NCI-H1105 treated with DMSO at 0.1 percent for 48 hours (cell line): ENCODE results near the gene ARHGAP15.
A peak's percentile ranks its signal among the peaks of the same experiment; 100 is the strongest.
"Not testable (repeated sequence)": the region's sequence is repeated elsewhere in the genome, so short reads cannot be mapped to it uniquely, and the experiment has no call there.

Experiments
- DNase-seq: peaks from one replicate; lab custom pipeline; 2025; lab: John Stamatoyannopoulos, UW

The ARHGAP15 gene

DNA sequence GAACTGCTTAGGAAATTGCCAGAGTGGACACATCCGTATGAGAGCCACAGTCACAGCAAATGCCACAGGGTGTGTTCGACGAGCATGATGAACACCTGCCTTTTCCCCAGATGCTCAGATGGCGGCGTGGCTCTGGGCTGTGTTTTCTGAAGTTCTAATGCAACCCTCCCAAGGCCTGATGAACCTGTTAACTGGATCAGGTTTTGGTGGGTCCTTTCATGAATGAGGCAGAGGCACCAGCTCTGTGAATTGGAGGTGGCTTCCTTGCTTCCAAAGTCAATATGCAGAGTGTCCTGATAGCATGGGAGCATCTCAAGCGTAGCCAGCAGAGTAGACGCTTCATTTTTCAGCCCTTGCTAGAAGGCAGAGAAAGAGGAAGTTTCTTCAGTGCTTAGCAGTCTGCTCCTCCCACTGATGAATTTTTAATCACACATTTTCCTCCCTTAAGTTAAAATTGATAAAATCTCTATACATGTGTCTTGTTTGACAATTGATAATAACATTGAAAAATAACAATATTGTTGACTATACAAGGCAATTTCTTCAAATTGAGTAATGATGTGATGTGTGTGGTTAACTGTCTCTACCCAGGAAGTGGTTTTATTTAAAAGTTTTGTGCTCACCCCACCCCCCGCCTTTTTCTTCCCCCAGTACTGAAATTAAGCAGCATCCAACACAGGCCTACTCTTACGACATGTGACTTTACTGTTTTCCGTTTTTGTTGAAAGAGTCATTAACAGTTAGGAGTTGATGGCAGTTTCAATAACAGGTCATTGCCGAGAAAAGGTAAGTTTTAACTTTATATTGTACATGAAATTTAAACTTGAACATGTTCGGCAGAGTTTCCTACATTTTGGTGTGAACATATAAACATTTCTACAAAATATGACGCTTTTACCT lies at the start of gene ARHGAP15:
Gene ARHGAP15 (plus strand): TSS at position 739 of the 900 bp plus-strand sequence.
- DNase-seq, result no peak

DNA sequence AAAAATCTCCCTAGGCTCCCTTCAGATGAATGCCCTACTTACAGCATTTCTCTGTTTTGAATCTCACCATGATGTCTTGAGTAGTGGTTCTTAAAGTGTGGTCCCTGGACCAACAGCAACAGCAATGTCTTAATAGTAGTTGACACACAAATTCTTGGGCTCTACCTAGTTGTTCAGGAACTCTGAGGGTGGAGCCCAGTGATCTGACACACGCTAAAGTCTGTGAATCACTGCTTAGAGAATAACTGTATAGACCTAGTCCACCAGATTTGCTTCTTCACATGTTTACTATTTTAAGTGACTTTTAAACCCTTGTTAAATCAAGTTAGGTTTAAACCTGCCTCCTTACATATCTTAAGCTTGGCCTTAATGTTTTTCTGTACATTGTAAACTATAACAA lies 47.6 kb upstream of the ARHGAP15 start:
- DNase-seq, result no peak

DNA sequence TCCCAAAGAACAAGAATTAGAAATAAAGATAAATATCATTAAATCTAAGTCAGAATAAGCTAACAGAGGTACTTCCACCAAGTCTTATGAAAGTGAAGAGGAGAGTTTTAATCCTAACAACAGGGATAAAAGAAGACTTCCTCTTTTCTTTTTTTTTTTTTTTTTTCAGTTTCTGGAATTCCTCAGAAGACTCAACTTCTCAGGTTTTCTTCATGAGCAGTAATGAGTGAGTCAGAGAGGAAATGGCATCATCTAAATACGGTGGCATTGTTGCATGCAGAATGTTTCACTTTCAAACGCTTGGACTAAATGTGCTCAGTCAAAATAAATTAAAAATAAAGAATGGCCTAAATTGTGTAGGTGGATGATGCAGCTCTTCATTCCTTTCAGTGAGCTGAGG lies 45.6 kb upstream of the ARHGAP15 start:
- no peak for DNase-seq

DNA sequence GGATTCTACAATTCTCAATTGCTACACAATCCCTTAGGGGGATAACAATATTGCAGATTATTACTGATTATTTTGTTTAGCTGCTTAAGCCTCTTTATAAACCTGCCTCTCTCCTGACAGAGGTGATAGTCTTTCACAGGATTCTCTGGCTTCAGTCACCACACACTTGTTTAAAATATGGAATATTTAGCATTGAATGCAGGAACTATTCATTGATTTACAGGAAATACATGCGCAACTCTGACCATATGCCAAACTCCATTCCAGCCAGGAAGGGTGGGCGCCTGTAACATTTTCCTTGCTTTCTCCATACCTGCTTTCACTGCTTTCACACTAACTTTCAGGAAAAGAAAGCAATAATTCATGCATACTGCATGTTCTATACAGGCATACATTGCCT lies 44.8 kb upstream of the ARHGAP15 start:
- no peak for DNase-seq

DNA sequence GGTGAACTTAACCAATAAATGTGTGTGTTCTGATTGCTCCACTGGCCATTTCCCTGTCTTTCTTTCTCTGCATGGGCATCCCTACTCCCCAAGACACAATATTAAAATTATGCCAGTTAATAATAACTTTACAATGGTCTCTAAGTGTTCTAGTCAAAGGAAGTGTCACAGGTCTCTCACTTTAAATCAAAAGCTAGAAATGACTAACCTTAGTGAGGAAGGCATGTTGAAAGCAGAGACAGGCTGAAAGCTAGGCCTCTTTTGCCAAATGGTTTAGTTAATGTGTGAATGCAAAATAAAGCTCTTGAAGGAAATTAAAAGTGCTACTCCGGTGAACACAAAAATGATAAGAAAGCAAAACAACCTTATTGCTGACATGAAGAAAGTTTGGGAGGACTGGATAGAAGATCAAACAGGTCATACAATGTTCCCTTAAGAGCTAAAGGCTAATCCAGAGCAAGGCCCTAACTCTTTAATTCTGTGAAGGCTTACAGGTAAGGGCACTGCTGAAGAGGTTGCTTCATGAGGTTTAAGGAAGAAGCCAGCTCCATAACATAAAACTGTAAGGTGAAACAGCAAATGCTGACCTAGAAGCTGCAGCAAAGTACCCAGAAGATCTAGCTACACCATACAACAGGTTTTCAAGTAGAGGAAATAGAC lies 44.0 kb upstream of the ARHGAP15 start:
- DNase-seq, result no peak

DNA sequence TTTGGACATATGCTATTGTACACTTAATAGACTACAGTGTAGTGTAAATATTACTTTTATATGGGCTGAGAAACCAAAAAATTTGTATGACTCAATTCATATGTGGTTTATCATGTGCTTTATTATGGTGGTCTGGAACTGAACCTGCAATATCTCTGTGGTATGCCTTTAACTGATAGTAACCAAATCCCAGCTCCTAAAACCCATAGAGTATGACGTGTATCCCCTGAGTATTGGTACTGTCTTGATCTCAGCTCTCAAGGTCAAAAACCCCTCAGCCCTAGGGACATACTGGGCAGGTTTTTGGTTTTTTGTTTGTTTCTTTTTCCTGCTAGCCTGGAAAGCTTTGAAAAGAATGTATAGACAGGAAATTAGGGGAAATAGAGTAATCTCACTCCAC lies 42.2 kb upstream of the ARHGAP15 start:
- no peak for DNase-seq

DNA sequence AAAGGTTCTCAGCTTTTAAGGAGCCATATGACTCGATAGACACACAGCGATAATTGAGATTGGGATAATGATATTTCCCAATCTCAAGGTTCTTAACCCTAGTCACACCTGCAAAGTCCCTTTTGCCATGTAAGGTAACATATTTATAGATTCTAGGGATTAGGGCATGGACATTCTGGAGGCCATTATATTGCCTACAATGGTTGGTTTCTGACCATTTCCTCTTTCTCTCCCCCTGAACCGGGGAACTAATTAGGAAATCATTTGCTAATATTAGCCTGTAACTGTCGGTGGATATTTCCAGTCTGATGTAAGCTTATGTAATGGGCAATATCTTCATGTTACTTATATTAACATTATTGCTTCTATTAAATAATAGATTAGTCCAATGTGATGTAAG lies 40.8 kb upstream of the ARHGAP15 start:
- no peak for DNase-seq

DNA sequence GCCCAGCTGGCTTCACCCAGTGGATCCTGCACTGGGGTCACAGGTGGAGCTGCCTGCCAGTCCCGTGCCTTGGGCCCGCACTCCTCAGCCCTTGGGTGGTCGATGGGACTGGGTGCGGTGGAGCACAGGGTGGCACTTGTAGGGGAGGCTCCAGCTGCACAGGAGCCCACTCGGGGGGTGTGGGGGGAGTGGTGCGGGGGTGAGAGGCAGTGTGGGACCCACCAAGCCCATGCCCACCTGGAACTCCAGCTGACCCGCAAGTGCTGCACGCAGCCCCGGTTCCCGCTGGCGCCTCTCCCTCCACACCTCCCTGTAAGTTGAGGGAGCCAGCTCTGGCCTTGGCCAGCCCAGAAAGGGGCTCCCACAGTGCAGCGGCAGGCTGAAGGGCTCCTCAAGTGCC lies 39.7 kb upstream of the ARHGAP15 start:
- DNase-seq, result not testable (repeated sequence)

DNA sequence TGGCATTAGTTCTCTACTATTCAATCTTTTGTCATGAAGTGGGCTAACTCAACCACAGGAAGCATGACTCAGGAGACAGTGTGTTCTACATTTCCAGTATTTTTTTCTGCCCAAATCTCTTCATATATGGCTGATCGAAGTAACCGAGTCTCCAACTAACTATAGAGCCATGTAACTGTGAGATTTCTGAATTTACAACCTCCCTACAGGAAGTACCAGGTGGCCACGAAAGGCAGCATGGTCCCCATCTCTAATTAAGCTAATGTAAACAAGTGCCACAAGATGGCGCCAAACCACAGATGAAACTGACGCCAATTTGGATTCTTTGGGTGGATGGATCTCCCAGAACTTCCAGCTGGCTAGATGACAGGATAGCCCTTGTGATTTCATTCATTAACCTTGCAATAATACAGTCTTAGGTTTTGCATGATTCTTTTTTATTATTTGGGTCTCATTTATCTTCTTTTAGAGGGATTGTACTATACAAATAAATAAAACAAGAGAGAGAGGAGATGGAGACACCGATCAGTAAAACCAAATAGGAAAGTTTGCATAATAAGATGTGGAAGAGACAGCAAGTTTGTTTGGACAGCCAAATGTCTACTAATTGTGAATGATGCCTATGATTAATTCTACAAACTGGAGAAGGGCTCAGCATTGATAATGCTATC lies 18.3 kb upstream of the ARHGAP15 start:
- DNase-seq, result peak; percentile 61

DNA sequence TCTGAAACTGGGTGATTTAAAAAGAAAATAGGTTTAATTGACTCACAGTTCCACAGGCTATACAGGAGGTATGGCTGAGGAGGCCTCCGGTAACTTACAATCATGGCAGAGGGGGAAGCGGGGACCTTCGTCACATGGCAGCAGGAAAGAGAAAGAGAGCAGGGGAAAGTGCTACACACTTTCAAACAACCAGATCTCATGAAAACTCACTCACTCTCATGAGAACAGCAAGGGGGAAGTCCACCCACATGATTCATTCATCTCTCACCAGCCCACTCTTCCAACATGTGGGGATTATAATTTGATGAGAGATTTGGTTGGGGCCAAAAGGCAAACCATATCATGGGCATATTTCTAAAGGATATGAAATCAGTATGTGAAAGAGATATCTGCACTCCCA lies 12.0 kb upstream of the ARHGAP15 start:
- no peak for DNase-seq

DNA sequence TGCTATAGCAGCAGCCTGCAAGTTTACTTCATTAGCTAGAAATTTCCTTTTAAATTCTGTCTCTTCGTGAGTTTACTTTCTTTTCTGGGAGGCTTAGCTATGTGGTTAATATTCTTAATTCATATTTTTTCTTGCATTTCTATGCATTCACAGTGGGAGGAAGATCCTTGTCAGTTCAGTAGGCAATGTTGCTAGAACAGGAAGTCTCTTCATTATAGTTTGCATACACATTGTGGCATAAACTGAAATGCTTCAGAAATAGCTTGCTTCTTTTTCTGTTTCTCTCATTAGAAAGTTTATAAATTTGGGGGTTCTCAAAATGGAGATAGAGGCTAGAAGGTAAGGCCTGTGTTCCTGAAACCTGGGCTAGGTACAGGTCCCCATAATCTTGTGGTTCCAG lies 8.1 kb upstream of the ARHGAP15 start:
- DNase-seq, result no peak

DNA sequence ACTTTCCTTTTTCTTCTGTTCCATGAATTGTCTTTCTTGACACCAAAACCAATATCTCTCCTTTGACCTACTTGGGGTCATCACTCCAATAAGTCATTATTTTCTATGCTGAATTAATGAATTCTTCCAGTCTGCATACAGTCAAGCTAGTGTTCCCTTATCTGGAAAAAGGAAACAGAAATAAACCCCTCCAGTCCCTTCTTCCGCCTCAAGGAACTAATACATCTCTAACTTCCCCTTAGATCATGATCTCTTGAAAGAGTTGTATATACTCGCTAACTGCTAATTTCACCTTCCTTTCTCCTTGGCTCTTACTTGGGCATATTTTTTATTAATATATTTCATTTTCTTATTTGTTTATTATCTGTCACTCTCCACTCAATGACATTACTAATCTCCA lies 7.3 kb upstream of the ARHGAP15 start:
- no peak for DNase-seq

DNA sequence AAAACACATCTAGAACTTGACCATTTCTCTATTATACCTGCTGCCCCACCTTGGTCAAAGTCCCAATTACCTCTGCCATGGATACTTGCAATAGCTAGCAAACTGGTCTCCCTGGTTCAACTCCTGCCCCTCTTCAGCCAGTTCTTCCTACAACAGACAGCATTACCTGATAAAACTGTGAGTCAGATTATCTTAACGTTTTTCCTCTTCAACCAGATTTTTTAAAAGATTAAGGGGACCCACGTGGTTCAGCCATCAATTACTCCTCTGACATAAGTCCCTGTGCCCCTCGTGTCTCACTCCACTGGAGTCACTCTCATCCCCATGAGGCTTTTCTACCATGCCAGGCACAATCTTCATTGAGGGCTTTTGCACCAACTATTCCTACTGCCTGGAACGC lies 5.3 kb upstream of the ARHGAP15 start:
- DNase-seq, result no peak

DNA sequence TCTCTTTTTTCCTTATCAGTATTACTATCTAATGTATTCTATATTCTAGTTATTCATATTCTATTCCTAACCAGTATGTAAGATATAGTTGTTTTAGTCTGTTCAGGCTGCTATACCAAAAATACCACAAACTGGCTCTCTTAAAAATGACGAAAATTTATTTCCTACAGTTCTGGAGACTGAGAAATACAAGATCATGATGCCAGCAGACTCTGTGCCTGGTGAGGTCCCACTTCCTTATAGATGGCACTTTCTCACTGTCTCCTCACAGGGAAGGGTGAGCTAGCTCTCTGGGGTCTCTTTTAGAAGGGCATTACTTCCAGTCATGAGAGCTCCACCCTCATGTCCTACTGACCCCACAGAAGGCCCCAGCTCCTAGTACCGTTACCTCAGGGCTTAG lies 4.8 kb upstream of the ARHGAP15 start:
- DNase-seq, result no peak

DNA sequence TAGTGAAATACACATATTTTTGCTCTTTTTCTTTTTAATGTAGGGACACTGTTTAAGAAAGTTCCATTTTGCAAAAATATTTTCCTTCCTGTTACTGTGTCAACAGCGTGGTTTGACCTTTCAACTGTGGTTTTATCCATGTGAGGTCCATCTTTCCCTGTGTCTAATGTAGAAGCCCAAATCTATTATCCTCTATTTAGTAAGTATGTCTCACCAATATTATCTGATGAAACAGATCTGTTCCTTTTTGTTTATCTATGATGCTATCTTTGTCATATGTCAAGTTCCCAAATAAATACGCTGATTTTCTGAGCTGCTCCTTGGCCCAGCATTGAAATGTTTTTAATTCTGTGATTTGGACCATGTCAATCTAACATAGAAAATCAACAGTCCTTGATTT lies 3.5 kb upstream of the ARHGAP15 start:
- no peak for DNase-seq

DNA sequence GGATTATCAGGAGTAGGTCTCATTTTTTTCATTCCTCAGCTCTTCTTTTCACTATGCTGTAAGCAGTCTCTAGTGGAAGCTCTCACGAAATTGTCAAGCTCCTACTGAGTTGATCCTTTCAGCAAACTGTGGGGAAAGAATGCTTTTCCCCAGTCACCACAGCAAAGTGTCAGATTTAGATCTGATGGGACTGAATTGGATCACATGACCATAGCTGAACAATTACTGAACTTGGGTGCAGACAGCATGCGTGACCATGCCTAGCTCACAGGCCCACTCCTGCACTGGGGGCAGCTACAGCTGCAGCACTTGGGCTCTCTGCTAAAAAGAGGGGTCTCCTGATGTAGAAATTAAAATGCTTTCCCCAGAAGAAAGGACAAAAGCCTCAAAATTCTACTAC lies 3.1 kb downstream of the ARHGAP15 start:
- DNase-seq, result no peak

DNA sequence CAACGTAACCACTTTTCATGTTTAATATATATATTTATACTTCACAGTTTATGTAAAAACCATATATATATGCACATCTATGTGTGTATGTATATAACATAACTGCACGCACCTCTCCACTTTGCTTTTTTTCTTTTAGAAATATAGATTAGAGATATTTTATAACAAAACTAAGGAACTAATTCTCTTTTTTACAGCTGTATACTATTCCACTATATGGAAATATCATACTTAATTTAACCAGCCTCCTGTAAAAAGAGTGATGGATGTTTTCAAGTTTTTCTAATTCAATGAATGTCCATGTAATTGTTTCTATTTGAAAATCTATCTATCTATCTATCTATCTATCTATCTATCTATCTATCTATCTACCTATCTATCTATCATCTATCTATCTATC lies 4.6 kb downstream of the ARHGAP15 start:
- DNase-seq, result no peak

DNA sequence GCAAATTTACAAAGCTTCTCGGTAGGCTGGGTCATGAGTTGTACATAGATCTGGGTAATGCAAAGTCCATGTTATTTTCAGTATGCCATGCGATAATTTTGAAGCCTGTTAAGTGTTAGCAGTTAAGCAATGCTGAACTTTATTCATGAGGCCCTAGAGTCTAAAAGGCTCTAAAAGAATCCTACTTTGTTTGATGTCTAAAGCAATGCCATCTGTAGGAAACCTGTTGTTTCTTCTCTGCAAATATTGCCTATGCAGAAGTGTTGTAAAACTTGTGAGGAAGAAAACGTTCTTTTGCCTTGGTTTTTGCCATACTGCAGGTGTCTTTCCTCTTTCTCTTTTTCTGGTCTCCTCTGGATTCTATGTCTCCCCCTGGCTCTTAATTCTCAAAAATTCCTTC lies 9.1 kb downstream of the ARHGAP15 start:
- DNase-seq, result no peak

DNA sequence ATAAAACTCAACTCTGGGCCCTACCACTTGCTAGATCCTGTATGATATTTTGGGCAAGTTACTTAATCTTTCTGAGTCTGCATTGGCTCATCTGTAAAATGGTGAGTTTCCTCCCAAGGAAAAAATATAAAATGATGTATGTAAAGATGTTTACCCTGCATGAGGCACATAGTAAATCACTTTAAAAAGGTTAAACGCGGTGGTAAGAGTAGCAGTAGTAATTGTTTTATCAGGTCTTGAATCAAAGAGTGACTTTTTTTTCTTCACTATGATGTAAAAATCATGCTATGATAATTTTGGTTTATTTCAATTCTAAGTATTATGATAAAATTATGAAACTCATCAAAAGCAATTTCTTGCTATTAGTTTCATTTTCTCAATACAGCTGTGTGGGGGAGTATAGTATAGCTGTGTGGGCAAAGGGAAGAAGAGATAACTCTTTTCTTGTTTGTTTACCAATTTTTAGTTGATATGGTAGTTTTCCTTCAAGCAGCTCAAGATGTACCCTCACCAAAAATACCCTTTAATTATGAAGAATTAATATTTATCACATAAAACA lies 10.7 kb downstream of the ARHGAP15 start:
- no peak for DNase-seq

DNA sequence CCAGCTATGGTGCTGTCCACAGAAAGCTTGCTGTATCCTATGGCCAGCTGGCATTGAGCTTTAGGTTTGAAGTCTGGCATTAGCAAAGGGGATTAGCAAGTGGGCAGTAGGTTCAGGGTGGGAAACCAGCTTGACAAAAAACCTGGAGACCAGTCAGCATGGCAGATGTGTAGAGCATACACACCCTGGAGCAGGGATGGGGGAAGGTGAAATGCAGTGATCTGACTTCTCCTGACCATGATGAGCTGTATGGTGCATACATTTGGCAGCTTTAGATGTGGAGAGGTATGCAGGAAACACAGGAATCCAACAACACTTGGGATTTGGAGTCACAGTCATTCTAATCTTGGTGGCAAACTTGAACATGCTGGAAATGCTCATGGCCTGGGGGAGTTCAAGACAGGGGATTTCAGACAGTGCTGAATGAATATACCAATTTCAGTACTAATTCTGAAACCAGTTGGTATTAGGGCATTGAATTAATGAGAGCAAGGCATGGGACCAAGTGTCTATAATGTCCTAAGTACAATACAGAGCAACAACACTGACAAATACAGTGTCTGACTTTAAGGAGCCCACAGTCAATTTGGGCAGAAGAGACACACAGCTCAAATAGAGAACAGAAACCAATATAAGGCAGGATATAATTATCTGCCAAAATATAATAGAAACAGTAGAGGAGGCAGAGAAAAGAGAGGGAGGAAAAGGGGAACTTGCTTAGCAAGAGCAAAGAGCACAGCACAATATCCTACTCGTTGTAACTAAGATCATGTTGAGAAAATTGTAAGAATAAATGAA lies 11.8 kb downstream of the ARHGAP15 start:
- no peak for DNase-seq

DNA sequence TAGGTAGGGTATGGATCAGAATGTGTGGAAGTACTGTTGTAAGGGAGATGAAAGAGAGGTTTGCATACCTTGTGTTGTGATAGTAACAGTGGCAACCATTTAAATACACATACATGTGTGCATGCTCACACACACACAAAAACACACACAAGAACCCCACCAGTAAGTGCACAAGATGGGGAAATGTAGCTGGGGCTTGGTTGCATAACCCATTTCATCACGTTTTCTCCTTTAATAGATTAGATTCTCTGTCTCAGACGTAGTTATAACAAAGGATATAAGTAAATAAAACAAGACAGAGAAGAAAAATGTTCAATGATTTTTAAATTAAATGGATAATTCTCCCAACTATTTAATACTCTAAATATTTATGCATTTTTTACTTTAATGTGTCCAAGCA lies 13.4 kb downstream of the ARHGAP15 start:
- DNase-seq, result no peak
